GM12878 (cell line): ENCODE data around the gene POMT2.

Experiments
- CTCF ChIP-seq, 3 experiments: IDR thresholded peaks in 2 of 3; conservative IDR thresholded peaks in 1 of 3; 2 replicates each; pipeline ENCODE4 v1.5.1; 2011; ENCODE audit warnings: low read depth in 3 of 3, low read length in 3 of 3, mild to moderate bottlenecking in 3 of 3, control low read depth in 2 of 3, moderate library complexity in 2 of 3, inconsistent platforms in 1 of 3, mixed read lengths in 1 of 3; ENCODE audit not compliant: control insufficient read depth in 2 of 3, insufficient read depth in 1 of 3; ENCODE audit errors: extremely low read depth in 1 of 3
- FOS ChIP-seq: IDR thresholded peaks from 3 replicates; pipeline ENCODE4 v1.6.1; 2011; ENCODE audit warnings: borderline replicate concordance; ENCODE audit not compliant: insufficient read length; ENCODE audit errors: extremely low read depth

- TF ChIP-seq CTCF (IDR thresholded peaks at IDR 0.05 in 2 of 3, conservative IDR thresholded peaks at IDR 0.05 in 1 of 3; ENCODE audit: control insufficient read depth in 2 of 3, extremely low read depth in 1 of 3, insufficient read depth in 1 of 3, low read depth in 3 of 3, low read length in 3 of 3) (no peak), FOS (no peak)
These were observed 14.3 kb downstream of the POMT2 start for GRCh38 chr14:77306416-77306815.
